GM10248 (cell line): ENCODE results near the gene PHOSPHO2.

ENCODE experiments used
- CTCF ChIA-PET: fragments of 300-600 bp; sonication (Branson Sonifier 250); formaldehyde crosslinking; extraction: SDS; loops from one replicate; lab custom pipeline; 2021; ENCODE audit warnings: antibody characterized with exemption; lab: Yijun Ruan, JAX
- POLR2A ChIA-PET: fragments of 350-650 bp; sonication (Branson Sonifier 250); formaldehyde crosslinking; extraction: SDS; loops from one replicate; lab custom pipeline; 2020; ENCODE audit warnings: antibody characterized with exemption; lab: Yijun Ruan, JAX
- DNase-seq: peaks from one replicate; pipeline ENCODE4 v3.0.0; 2012; ENCODE audit errors: extremely low spot score
- CTCF ChIP-seq: IDR thresholded peaks from 2 replicates; pipeline ENCODE4 v1.5.1; 2012; ENCODE audit warnings: mild to moderate bottlenecking, low read depth; ENCODE audit errors: extremely low read depth, missing control alignments, control extremely low read depth

The PHOSPHO2 gene

GRCh38 chr2:169732583-169733358 lies 38.5 kb downstream of the PHOSPHO2 start:
- no peak for DNase-seq
- CTCF ChIA-PET, result interaction anchor here (1.1 to 2.2 kb wide), 3 partner anchors 8 to 196 kb away, joined by 3 to 6 read pairs (median 5); no protein-coding TSS in a partner anchor
- no peak for TF ChIP-seq CTCF
- POLR2A ChIA-PET, result no interaction called here

GRCh38 chr2:169734169-169734847 lies 40.0 kb downstream of the PHOSPHO2 start:
- ChIA-PET POLR2A (no interaction called here), CTCF (interaction anchor here (1.2 to 1.5 kb wide), 3 partner anchors 12 to 206 kb away, joined by 3 read pairs; no protein-coding TSS in a partner anchor)
- no peak for TF ChIP-seq CTCF
- peak; percentile 48 for DNase-seq

GRCh38 chr2:169735623-169736022 lies 41.4 kb downstream of the PHOSPHO2 start:
- CTCF ChIA-PET, result interaction anchor here (1.3 to 1.5 kb wide), 2 partner anchors 50 to 208 kb away, joined by 3 read pairs; no protein-coding TSS in a partner anchor

GRCh38 chr2:169736902-169737301 lies 42.6 kb downstream of the PHOSPHO2 start:
- no peak for DNase-seq
- TF ChIP-seq CTCF, result no peak
- ChIA-PET POLR2A (no interaction called here), CTCF (interaction anchor here (0.9 to 1.4 kb wide), 2 partner anchors 10 to 12 kb away, joined by 3 to 5 read pairs; no protein-coding TSS in a partner anchor)

More at GRCh38 chr2:169735623-169736022, 41.4 kb downstream of the PHOSPHO2 start:
- no peak for DNase-seq
- POLR2A ChIA-PET, result no interaction called here
- no peak for TF ChIP-seq CTCF

- ChIA-PET POLR2A (no interaction called here), CTCF (no interaction called here)
- TF ChIP-seq CTCF, result no peak
- DNase-seq, result no peak
Observed at GRCh38 chr2:169738566-169739229, 44.4 kb downstream of the PHOSPHO2 start.

- ChIA-PET CTCF (no interaction called here), POLR2A (no interaction called here)
- TF ChIP-seq CTCF, result no peak
- no peak for DNase-seq
Observed at GRCh38 chr2:169739351-169739750, 45.1 kb downstream of the PHOSPHO2 start.
